Upper lobe of left lung (tissue), 6 donors: ENCODE measurements around the gene BCL2A1. TPM values are rescaled to one million over a fixed set of nuclear protein-coding genes. Genes with fewer than 3 reads are reported as not detected.
"Not testable (repeated sequence)": the region's sequence is repeated elsewhere in the genome, so short reads cannot be mapped to it uniquely, and the experiment has no call there.

ENCODE experiments used
- ATAC-seq, 2 donors: fragments of 200-7000 bp; cut with Tn5 transposase; one replicate each; pipeline ENCODE4 v1.9.1; 2022; ENCODE audit warnings: mild to moderate bottlenecking in 2 of 2, moderate library complexity in 2 of 2; ENCODE audit not compliant: low FRiP score in 2 of 2
- DNase-seq, 2 donors: peaks; one replicate each; pipeline ENCODE4 v3.0.0-alpha.2; 2019 to 2020
- H3K27ac ChIP-seq, 4 donors: fragments of 200-600 bp; sonication (generic); one replicate each; pipeline ENCODE4 v1.5.1; 2016 to 2019
- H3K27me3 ChIP-seq, 4 donors: fragments of 200-600 bp; sonication (generic); one replicate each; pipeline ENCODE4 v1.5.1; 2017 to 2019
- H3K36me3 ChIP-seq, 4 donors: fragments of 200-600 bp; sonication (generic); one replicate each; pipeline ENCODE4 v1.5.1; 2016 to 2019
- H3K4me1 ChIP-seq, 4 donors: fragments of 200-600 bp; sonication (generic); one replicate each; pipeline ENCODE4 v1.5.1; 2018 to 2019
- H3K4me3 ChIP-seq, 4 donors: fragments of 200-600 bp; sonication (generic); one replicate each; pipeline ENCODE4 v1.5.1; 2017 to 2019; ENCODE audit warnings: mild to moderate bottlenecking in 2 of 4, moderate library complexity in 1 of 4
- H3K9me3 ChIP-seq, 4 donors: fragments of 200-600 bp; sonication (generic); one replicate each; pipeline ENCODE4 v1.5.1; 2018 to 2019
- EP300 ChIP-seq, 4 donors: sonication (generic); formaldehyde crosslinking; IDR thresholded peaks; one replicate each; pipeline ENCODE4 v1.5.1; 2017; ENCODE audit warnings: antibody characterized with exemption in 4 of 4, control low read depth in 2 of 4
- POLR2A ChIP-seq, 4 donors: fragments of 450-650 bp; IDR thresholded peaks; one replicate each; pipeline ENCODE4 v1.5.1; 2016 to 2017; ENCODE audit warnings: antibody characterized with exemption in 4 of 4, mild to moderate bottlenecking in 2 of 4
- POLR2AphosphoS5 ChIP-seq, 2 donors: sonication (generic); formaldehyde crosslinking; IDR thresholded peaks; one replicate each; pipeline ENCODE4 v1.5.1; 2017; ENCODE audit warnings: antibody characterized with exemption in 2 of 2
- WGBS, 2 donors: methylation state at CpG; one replicate each; pipeline ENCODE4 v1.1.5; 2017 to 2018; 5-methylcytosine and 5-hydroxymethylcytosine counted together
- total RNA-seq, 6 donors: library from RNA; depleted of rRNA in 4 of 6; stranded (reverse); fragments of >200 nt in 4 of 6; gene quantifications; one replicate each; pipeline versions ENCODE4 v1.1.0 to v1.2.1, GENCODE V29; 2016 to 2021
- TF ChIP-seq, protein P1 (sequence below), 6 experiments: fragments of 450-650 bp in 4 of 6; fragments of 200-600 bp in 2 of 6; sonication (generic) in 2 of 6; IDR thresholded peaks; one replicate each; pipeline ENCODE4 v1.5.1; 2016 to 2019; ENCODE audit warnings: antibody characterized with exemption in 6 of 6
- donor health status: DM: no; HTN: no; CAD: no; lungs with moderate emphysema.
- donor health status: DM: no; HTN: yes; CAD: no; lungs with severe emphysema.

Gene BCL2A1
- total RNA-seq, 6 donors from 2014 or later = 11.5 to 81.9 (median 43.7) TPM

DNA sequence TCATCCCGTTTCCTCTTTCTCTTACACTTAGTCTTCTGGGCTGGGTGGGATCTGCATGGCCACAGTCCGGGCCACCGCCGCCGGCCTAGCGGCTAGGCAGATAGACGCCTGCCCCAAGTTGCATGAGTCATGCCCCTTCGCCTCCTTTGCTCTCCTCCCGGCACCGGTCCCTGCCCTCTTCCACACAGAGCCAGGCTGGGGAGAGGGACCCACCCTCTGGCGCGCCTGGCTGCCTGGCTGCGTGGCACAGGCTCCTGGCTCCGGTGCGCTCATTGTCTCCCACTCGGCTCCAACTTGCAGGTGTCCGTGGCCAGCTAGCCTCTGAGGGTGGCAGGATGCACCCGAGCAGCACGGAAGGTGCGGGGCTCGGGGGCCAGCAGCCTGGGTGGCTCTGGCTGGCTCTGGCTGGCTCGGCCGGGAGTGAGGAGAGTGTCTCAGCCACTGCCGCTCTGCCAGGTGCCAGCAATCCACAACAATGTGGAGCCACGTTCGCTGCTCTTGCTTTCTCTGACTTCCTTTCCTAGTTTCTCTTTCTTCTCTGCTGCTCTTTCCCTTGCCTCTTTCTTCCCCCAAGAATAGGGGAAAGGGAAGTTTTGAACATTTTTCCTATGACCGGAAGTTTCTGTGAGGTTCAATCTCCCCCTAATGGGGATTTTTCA, 51.8 kb downstream of the BCL2A1 start:
- peaks cover 40 to 73% (median 69%) of the 10 kb centered on the region in 4 donors for H3K9me3 ChIP-seq
- no peak overlapping the region for H3K27ac ChIP-seq
- TF ChIP-seq EP300 (IDR thresholded peaks at IDR 0.05) = no peak
- TF ChIP-seq, protein P1, sequence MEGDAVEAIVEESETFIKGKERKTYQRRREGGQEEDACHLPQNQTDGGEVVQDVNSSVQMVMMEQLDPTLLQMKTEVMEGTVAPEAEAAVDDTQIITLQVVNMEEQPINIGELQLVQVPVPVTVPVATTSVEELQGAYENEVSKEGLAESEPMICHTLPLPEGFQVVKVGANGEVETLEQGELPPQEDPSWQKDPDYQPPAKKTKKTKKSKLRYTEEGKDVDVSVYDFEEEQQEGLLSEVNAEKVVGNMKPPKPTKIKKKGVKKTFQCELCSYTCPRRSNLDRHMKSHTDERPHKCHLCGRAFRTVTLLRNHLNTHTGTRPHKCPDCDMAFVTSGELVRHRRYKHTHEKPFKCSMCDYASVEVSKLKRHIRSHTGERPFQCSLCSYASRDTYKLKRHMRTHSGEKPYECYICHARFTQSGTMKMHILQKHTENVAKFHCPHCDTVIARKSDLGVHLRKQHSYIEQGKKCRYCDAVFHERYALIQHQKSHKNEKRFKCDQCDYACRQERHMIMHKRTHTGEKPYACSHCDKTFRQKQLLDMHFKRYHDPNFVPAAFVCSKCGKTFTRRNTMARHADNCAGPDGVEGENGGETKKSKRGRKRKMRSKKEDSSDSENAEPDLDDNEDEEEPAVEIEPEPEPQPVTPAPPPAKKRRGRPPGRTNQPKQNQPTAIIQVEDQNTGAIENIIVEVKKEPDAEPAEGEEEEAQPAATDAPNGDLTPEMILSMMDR (IDR thresholded peaks at IDR 0.05) = no peak
- no peak overlapping the region for H3K4me3 ChIP-seq
- DNase-seq (peak in 1 of 2 donors; percentile 61), ATAC-seq (no peak)
- H3K27me3 ChIP-seq = no peaks in the 10 kb centered on the region
- H3K36me3 ChIP-seq = peaks cover 0 to 23% (median 21%) of the 10 kb centered on the region in 4 donors
- H3K4me1 ChIP-seq = peaks cover 0 to 10% (median 6%) of the 10 kb centered on the region in 4 donors
- WGBS, 2 donors = 95 to 98% methylated on average over 19 to 27 of the region's 27 CpGs

DNA sequence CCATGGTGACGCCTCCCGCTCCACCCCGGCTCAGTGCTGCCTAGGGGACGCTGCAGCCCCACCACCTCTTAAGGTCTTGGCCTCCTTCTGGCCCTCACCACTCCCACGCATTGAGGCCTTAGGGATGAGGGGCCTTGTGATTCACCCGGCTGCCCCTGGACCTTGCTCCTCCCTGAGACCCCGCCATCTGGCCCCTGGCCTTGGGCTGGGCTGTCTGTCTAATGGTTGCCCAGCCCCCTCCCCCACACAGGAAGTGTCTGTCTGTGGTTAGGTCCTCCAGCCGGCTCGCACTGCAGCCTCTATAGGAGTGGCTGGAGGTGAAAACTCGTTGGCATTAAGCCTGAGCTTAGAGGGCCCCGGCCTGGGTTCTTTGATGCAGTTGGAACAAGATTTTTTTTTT, 52.7 kb downstream of the BCL2A1 start:
- H3K4me3 ChIP-seq = no peak overlapping the region
- H3K4me1 ChIP-seq = peaks cover 0 to 8% (median 5%) of the 10 kb centered on the region in 4 donors
- peaks cover 0 to 23% (median 21%) of the 10 kb centered on the region in 4 donors for H3K36me3 ChIP-seq
- TF ChIP-seq POLR2AphosphoS5 (IDR thresholded peaks at IDR 0.05) (no peak), EP300 (IDR thresholded peaks at IDR 0.05) (no peak), POLR2A (IDR thresholded peaks at IDR 0.05) (no peak)
- TF ChIP-seq, protein P1 (IDR thresholded peaks at IDR 0.05) = no peak
- H3K27me3 ChIP-seq = no peaks in the 10 kb centered on the region
- peak in 1 of 2 donors; percentile 36 for DNase-seq
- no peak overlapping the region for H3K27ac ChIP-seq
- H3K9me3 ChIP-seq = peaks cover 44 to 78% (median 76%) of the 10 kb centered on the region in 4 donors
- 89 to 95% methylated on average over 10 to 11 of the region's 11 CpGs for WGBS, 2 donors
- ATAC-seq = no peak

DNA sequence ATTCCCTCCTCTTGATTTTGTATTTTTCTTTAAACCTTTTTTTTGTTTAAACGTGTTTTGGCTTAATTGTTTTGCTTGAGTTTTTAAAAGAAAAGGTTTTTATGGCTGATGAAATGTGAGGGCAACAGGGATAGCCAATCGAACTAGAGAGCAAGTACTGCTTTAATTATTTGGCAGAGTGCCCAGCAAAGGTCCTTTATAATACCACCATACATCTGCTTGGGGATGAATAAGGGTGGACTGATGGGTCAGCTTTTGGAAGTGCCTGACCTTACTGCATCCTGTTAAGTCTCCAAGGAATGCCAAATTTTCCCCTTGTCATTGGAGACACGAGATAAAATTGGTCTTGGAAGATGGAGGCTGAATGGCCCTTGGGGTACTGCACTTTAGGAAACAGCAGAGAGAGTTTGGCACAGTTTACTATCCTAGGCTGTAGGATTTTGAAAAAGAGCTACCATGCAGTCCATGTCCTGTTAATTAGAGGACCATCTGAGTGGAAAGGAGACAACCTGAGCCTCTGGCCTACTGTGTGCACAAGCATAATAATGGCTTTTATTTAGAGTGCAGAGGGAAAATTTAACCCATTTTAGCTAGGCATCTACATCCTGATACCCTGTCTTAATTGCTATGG, 54.4 kb downstream of the BCL2A1 start:
- H3K4me1 ChIP-seq = peaks cover 0 to 3% (median 0%) of the 10 kb centered on the region in 4 donors
- TF ChIP-seq POLR2AphosphoS5 (IDR thresholded peaks at IDR 0.05) (no peak), POLR2A (IDR thresholded peaks at IDR 0.05) (no peak), EP300 (IDR thresholded peaks at IDR 0.05) (no peak)
- TF ChIP-seq, protein P1 (IDR thresholded peaks at IDR 0.05) = no peak
- ATAC-seq = no peak
- H3K27ac ChIP-seq = no peak overlapping the region
- H3K4me3 ChIP-seq = no peak overlapping the region
- H3K36me3 ChIP-seq = peaks cover 0 to 22% (median 20%) of the 10 kb centered on the region in 4 donors
- WGBS, 2 donors = 68 to 82% methylated on average over 3 of the region's 3 CpGs
- no peak for DNase-seq
- no peaks in the 10 kb centered on the region for H3K27me3 ChIP-seq
- H3K9me3 ChIP-seq = peaks cover 45 to 78% (median 74%) of the 10 kb centered on the region in 4 donors

DNA sequence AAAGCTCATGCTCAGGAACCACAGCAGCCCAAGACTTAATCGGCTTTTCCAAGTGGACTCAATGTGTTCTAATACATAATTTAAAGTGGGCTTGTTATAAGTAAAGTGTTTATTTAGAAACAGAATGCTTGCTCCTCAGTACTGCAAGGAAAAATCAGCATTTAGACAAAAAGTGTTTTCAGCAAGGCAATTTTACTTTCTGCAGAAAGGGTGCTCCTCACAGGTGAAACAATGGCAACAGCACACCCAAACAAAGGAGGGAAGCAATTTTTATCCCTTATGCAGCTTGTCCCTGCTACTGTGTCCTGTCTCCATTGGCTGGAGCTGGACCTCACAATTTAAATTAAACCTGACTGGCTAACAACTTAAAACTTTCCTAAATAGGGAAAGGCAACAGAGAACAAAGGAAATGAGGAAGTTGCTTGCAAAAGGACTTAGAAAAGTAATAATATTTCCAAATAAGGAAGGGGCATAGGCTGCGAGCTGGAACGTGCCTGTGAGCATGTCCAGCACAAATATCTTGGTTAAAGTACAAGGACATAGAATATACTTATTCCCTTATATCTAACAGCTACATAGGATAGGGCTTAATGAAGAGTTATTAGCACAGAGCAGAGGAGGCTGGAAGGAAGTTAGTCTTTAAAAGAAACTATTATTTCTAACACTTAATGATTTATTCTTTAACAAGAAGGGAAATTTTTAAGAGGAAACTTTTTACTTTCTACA, 55.1 kb downstream of the BCL2A1 start:
- DNase-seq, H3K27me3 ChIP-seq, ATAC-seq, H3K4me1 ChIP-seq, H3K27ac ChIP-seq, H3K4me3 ChIP-seq: not testable (repeated sequence)
- Histone ChIP-seq H3K9me3 (peaks cover 45 to 74% (median 67%) of the 10 kb centered on the region in 4 donors), H3K36me3 (peaks cover 0 to 17% (median 16%) of the 10 kb centered on the region in 4 donors)
- WGBS, 2 donors = 73 to 82% methylated on average over 3 of the region's 3 CpGs

DNA sequence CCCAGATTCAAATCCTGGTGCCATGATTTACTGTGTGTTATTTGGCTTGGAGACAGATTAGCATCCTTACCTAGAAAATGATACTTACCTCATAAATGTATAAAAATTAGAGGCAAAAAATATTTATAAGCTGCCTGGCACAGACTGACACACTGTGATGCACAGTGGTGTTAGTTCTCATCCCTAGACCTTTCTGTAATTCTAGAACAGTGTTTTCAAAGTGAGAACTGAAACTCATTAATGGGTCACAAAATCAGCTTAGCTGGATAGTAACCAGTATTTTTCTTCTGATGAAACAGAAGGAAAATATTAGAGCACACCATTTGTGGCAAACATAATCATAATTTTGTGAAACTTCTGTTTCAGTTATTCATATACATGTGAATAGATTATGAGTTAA, 56.3 kb downstream of the BCL2A1 start:
- Histone ChIP-seq H3K4me1 (no peaks in the 10 kb centered on the region), H3K27me3 (no peaks in the 10 kb centered on the region), H3K27ac (no peak overlapping the region), H3K9me3 (peaks cover 39 to 64% (median 56%) of the 10 kb centered on the region in 4 donors), H3K4me3 (no peak overlapping the region), H3K36me3 (peaks cover 0 to 11% (median 8%) of the 10 kb centered on the region in 4 donors)
- DNase-seq (no peak), ATAC-seq (no peak)
- TF ChIP-seq POLR2AphosphoS5 (IDR thresholded peaks at IDR 0.05) (no peak), EP300 (IDR thresholded peaks at IDR 0.05) (no peak), POLR2A (IDR thresholded peaks at IDR 0.05) (no peak)
- TF ChIP-seq, protein P1 (IDR thresholded peaks at IDR 0.05) = no peak
